ENCODE results near the gene POC1A.

Gene POC1A

DNA sequence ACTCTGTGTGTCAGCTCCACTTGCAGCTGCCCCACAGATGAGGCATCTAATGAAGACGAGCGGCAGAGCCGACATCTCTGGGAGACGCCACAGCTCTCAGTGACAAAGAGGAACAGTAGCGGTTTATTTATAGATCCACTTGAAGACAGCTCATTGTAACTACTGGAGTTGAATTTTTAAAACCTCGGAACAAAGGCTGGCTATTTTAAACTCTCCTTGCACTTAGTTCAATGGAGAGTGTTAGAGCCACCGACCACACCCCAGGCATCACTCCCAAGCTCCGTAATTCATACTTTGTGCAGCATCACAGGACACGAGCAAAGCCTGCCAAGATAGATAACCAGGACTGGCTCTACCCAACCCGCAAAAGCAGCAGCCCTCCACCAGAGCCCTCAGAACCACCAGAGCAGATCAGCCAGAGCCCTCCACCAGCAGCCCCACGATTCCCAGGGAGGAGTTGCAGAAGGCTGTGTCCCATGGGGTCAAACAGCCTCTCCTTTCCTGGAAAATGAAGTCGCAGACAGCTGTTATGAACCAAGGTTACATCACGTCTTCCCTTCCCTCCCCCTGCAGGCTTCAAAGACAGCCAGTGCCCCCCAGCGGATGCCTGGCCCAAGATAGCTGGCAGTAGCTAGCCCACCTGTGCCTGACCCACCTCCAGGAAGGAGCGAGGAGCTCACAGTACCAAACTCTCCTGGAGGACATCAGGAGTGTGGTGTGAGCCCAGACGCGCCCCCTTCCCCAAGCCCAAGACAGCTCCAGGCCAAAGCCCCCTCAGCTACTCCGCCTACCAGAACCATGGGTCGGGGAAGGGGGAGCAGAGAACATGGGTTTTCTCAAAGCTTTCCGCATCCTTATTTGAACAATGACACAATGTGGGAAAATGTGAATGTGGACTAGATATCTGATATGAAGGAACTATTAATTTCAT lies 45.7 kb downstream of the POC1A start:
- peak in 42 of 56 donors; percentile 10 to 74 (median 52) for DNase-seq

- DNase-seq = peak in 13 of 56 donors; percentile 10 to 44 (median 28)
These were observed 47.1 kb downstream of the POC1A start for GRCh38 chr3:52106951-52107611.

GRCh38 chr3:52104684-52105640 lies 49.3 kb downstream of the POC1A start:
- DNase-seq = no peak

DNA sequence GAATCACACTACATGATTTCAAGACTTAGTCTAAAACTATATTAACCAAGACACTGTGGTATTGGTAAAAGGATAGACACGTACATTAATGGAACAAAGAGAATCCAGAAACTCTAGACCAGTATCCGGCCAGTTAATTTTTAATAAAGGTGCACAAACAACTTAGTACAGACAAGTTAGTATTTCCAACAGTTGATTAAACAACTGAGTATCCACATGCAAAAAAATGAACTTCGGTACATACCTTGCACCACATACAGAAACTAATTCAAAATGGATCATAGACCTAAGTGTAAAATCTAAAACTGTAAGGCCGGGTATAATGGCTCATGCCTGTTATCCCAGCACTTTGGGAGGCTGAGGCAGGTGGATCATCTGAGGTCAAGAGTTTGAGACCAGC lies 51.3 kb downstream of the POC1A start:
- no peak for DNase-seq

GRCh38 chr3:52099001-52099401 lies 55.2 kb downstream of the POC1A start:
- DNase-seq = no peak

DNA sequence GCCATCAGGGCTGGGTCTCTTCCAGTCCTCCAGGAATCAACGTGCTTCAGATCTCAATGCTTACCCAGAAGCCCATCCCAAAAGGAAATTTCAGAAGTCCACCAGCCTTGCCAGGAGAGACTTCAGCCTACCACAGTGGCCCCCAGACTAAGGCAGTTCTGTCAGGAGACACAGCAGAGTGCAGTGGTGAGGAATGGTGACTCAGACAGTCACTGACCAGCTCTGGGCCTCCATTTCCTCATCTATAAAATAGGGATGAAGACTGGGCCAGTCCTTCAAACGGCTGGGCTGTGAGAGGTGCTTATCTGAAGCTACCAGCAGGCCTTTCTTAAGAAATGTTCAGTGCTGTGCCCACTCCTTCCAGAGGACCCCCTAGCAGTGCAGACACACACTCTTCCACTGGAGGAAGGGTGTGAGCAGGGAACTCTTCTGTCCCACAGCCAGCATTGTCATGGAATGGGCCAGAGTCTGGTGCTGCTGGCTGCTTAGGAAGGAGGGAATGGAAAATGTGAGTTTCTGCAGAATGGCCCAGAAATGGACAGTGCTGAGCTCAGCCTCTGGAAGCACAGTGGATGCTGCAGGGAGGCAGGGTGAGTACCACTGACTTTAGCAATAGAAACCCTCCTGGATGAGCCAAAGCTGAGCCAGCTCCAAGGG lies 56.2 kb downstream of the POC1A start:
- DNase-seq = no peak

- no peak for DNase-seq
These were observed 58.0 kb downstream of the POC1A start for GRCh38 chr3:52095990-52096775.

DNA sequence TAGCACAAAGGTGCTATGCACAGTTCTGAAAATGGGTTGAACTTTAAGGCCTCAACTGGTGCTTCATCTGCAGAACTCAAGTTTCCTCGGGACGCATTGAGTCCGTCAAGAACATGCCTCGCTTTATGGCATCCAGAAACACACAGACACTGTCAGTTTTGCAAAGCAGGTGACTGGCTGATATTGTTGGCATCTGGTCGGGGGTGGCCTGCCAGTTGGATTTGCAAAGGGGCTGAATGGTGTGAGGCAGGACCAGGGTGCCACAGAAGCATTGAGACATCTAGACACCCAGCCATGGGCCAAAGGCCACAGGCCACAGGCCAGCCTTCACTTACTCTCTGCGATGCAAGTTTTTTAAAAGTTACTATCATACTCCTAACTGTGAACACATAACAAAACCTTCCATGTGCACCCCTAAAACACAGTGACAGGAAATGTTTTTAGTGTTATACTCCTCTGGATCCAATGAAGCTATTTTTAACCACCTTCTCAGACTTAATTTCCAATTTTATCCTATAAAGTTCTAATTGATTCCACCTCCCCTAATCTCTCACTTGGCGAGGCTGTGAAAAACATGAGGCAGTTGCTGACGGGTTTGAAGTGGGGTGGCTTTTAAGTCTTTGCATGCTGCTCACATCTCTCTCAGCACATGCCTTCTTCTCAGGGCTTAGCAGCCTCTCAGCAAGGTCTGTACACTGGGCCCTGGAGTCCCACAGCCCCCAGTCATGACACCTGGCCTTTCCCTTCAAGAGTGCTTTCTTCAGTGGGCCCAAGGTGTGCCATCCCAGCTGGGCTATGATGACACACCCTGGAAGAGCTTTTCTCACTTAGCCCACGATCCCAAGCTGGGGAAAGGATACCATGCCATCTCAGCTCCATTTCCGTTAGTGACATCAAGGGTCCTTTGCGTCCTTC lies 59.4 kb downstream of the POC1A start:
- peak in 6 of 56 donors; percentile 19 to 56 (median 48) for DNase-seq

DNA sequence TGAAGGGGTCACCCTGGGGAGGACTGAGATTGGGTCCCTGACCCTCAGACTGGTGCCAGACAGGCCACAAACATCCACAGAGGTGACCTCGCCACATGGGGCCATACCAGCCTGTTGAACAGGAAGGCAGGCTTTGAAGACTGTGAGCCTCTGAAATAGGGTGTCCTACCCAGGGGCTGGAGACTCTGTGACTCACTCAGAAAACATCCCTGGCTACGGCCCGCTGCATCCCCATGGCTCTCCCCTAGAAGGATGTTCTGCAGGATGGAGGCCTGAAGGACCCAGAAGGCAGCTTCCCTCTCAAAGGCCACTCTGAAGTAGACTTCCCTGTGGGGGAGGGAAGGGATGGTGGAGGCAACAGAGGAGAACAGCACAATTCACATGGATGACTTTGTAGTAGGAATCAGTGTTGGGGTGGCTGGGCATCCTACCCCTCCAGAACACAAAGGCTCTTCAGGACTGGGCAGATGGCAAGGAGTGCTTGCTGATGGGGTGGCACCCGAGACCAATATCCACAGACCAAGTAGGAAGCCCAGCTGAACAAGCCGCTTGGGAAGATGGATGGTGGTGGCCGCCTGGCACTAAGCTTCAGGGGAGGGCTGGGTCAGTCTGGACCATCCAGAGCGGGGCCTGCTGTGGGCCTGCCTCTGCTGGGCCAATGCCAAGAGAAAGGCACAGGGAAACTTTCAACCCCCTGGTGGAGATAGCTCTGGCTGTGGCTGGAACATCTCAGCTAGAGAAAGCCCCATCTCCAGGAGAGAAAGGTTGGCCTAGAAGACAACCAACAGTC lies 60.3 kb downstream of the POC1A start:
- no peak for DNase-seq

GRCh38 chr3:52092891-52093290 lies 61.3 kb downstream of the POC1A start:
- no peak for DNase-seq

- DNase-seq = no peak
These were observed 62.0 kb downstream of the POC1A start for GRCh38 chr3:52092271-52092660.

DNA sequence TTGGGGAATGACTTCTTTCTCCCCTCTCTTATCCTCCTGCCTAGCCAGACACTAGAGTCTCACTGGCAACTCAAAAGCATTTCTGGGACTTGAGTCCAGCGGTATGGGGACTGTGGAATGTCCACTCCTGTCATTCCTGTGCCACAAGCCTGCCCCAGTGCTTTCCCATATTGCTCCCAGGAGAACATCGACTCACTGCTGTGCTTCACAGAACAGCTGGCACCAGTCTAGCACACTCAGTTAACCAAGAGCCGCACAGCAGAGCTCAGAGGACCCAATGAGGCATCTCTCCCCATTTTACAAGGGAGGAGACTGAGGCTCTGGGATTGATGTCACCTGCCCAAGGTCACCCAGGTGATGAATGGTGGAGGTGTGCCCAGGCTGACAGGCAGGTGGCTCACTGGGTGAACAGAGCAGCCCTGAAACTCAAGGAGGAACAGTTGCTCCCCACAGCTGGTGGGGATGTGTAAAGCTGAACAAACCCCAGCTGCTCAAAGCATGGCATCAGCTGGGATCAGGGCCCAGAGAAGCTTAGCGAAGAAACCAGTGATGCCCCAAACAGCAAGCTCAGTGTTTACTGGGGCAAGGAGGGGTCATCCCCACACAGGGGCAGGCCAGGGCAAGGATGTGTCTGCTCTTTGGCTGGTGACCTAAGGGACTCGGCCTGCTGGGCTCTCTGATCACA lies 62.5 kb downstream of the POC1A start:
- DNase-seq = peak in 33 of 56 donors; percentile 10 to 69 (median 33)

DNA sequence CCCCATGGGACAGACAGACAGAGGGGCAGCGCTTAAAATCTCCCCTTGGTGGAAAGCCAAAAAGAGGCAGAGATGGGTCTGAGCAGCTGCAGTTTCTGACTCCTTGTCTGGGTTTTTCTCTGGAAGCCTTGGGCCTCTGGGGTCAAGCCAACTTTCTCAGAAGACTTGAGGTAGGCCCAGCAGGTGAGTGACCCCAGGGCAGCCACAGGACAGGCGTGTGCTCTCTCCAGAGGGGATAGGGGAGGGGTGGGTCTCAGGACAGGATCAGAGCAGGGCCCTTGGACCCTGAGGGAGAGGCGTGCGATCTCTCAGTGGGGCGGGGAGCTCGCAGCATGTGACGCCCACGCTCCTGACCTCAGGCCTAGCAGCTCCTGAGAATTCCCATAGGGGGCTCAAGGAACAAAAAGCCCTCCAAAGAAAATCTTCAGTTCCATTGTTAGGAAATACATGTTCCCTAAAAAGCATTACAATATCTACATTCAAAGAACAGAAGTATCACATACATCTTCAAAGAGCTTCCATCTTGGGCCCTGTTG lies 63.2 kb downstream of the POC1A start:
- DNase-seq = no peak

DNA sequence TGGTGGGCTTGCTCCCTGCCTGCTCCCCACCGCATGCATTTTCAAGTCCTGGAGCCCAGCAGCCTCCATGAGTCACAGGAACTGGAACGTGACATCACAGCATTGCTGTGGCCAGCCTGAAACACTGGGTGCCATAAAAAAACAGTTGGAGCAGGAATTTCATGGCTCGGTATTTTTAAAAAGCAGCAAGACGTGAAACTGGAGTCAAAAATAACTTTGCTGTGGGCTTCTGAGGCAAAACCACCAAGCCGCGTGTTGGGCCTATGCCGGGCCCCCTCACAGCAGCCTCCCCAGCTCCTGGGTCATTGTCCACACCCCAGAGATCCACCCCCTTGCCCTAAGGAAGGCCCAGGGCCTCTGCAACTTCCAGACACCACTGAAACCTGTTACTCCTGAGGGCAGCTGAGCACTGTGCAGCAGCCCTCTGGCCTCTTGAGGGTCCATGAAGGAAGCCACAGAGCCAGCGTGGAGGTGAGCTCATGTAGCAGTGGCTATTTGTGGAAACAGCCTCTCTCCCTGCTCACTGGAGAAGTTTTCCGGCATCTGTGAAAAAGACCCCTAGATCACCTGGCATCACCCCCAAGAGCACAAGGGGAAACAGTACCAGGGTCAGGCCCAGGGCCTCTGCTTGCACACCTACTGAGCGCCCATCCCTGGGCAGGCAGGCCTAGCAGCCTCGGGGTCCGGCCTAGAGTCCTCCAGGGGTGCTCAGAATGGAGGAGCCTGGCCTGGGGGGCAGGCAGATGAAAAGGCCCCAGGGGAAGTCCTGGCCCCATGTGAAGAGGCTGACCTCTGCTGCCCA lies 63.9 kb downstream of the POC1A start:
- DNase-seq = no peak

DNA sequence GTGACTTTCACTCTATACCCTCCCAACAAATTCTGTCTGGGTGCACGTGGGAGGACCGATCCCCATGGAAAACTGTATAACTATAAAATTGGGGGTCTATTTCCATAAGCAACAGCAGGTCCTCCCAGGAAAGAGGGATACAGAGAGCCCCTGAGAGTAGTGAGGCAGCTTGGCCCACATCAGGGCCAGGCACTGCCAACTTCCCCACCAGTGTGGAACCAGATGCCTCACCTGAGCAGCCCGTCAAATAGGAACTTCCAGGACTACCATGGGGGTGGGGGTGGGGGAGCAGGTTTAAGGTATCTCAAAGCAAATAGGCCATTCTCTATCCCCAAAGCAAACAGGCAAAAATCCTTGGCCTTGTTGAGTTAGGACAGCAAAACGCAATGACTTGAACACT lies 64.5 kb downstream of the POC1A start:
- DNase-seq = no peak
